Parathyroid adenoma (tissue), 2 donors: Measurements from ENCODE around the gene RHBDD2.
A peak's percentile ranks its signal among the peaks of the same experiment; 100 is the strongest.
"Not testable (repeated sequence)": the region's sequence is repeated elsewhere in the genome, so short reads cannot be mapped to it uniquely, and the experiment has no call there.

Source experiments
- H2AFZ ChIP-seq: fragments of 300-600 bp; sonication (generic); one replicate; pipeline ENCODE4 v1.7.0; 2017; ENCODE audit warnings: antibody characterized with exemption, mild to moderate bottlenecking
- H3K27ac ChIP-seq: fragments of 300-600 bp; sonication (generic); one replicate; pipeline ENCODE4 v1.7.0; 2017
- H3K27me3 ChIP-seq: fragments of 300-600 bp; sonication (generic); one replicate; pipeline ENCODE4 v1.7.0; 2017; ENCODE audit warnings: low read length; ENCODE audit not compliant: control insufficient read depth, insufficient read depth
- H3K36me3 ChIP-seq: fragments of 300-600 bp; sonication (generic); one replicate; pipeline ENCODE4 v1.7.0; 2017; ENCODE audit warnings: low read length; ENCODE audit not compliant: control insufficient read depth, insufficient read depth
- H3K4me1 ChIP-seq: fragments of 300-600 bp; sonication (generic); one replicate; pipeline ENCODE4 v1.7.0; 2017; ENCODE audit warnings: control low read depth
- H3K4me2 ChIP-seq: fragments of 300-600 bp; sonication (generic); one replicate; pipeline ENCODE4 v1.7.0; 2017; ENCODE audit warnings: low read length
- H3K4me3 ChIP-seq: fragments of 300-600 bp; sonication (generic); one replicate; pipeline ENCODE4 v1.7.0; 2017; ENCODE audit warnings: low read depth, low read length
- H3K79me2 ChIP-seq: fragments of 300-600 bp; sonication (generic); one replicate; pipeline ENCODE4 v1.7.0; 2017; ENCODE audit warnings: control low read depth
- H3K9ac ChIP-seq: fragments of 300-600 bp; sonication (generic); one replicate; pipeline ENCODE4 v1.7.0; 2017; ENCODE audit warnings: mild to moderate bottlenecking
- H3K9me3 ChIP-seq: fragments of 300-600 bp; sonication (generic); one replicate; pipeline ENCODE4 v1.7.0; 2017; ENCODE audit warnings: low read length; ENCODE audit not compliant: control insufficient read depth
- CTCF ChIP-seq: fragments of 300-600 bp; sonication (generic); IDR thresholded peaks from one replicate; pipeline ENCODE4 v1.7.0; 2017; ENCODE audit warnings: antibody characterized with exemption, mild to moderate bottlenecking
- donor health status: primary hyperparathyroidism.

RHBDD2 gene

GRCh38 chr7:75881436-75882095 is 2.7 kb downstream of the RHBDD2 start:
- no peak overlapping the region for H3K4me2 ChIP-seq
- peaks cover 44% of the 10 kb centered on the region for H3K79me2 ChIP-seq
- H3K27ac ChIP-seq = peak overlapping the region; percentile 99
- H3K27me3 ChIP-seq = no peaks in the 10 kb centered on the region
- H3K4me3 ChIP-seq = no peak overlapping the region
- H3K36me3 ChIP-seq = no peaks in the 10 kb centered on the region
- TF ChIP-seq CTCF = no peak
- no peak overlapping the region for H3K9ac ChIP-seq
- no peaks in the 10 kb centered on the region for H3K9me3 ChIP-seq
- no peak overlapping the region for H2AFZ ChIP-seq
- peaks cover 58% of the 10 kb centered on the region for H3K4me1 ChIP-seq

GRCh38 chr7:75883265-75883824 is 4.5 kb downstream of the RHBDD2 start:
- peaks cover 40% of the 10 kb centered on the region for H3K79me2 ChIP-seq
- not testable (repeated sequence) for H3K9me3 ChIP-seq, H2AFZ ChIP-seq, H3K4me3 ChIP-seq, H3K36me3 ChIP-seq, H3K27me3 ChIP-seq, H3K9ac ChIP-seq, H3K4me2 ChIP-seq
- peaks cover 62% of the 10 kb centered on the region for H3K4me1 ChIP-seq
- H3K27ac ChIP-seq = peak overlapping the region; percentile 99

- Histone ChIP-seq H3K4me2 (no peak overlapping the region), H2AFZ (no peak overlapping the region), H3K9ac (no peak overlapping the region), H3K4me3 (no peak overlapping the region), H3K79me2 (peaks cover 38% of the 10 kb centered on the region), H3K27me3 (no peaks in the 10 kb centered on the region), H3K27ac (peak overlapping the region; percentile 99), H3K9me3 (no peaks in the 10 kb centered on the region), H3K36me3 (no peaks in the 10 kb centered on the region), H3K4me1 (peaks cover 71% of the 10 kb centered on the region)
- no peak for TF ChIP-seq CTCF
Observed at GRCh38 chr7:75884476-75884875, 5.6 kb downstream of the RHBDD2 start.

- Histone ChIP-seq H2AFZ (no peak overlapping the region), H3K27me3 (no peaks in the 10 kb centered on the region), H3K9me3 (no peaks in the 10 kb centered on the region), H3K4me1 (peaks cover 77% of the 10 kb centered on the region), H3K4me3 (no peak overlapping the region), H3K27ac (peak overlapping the region; percentile 99), H3K9ac (no peak overlapping the region), H3K4me2 (no peak overlapping the region), H3K36me3 (no peaks in the 10 kb centered on the region), H3K79me2 (peaks cover 36% of the 10 kb centered on the region)
- no peak for TF ChIP-seq CTCF
Observed at GRCh38 chr7:75885036-75885435, 6.2 kb downstream of the RHBDD2 start.

- Histone ChIP-seq H3K27me3 (no peaks in the 10 kb centered on the region), H3K4me3 (no peak overlapping the region), H3K9ac (no peak overlapping the region), H3K4me2 (no peak overlapping the region), H3K27ac (peak overlapping the region; percentile 85), H3K79me2 (peaks cover 16% of the 10 kb centered on the region), H2AFZ (no peak overlapping the region), H3K4me1 (peaks cover 67% of the 10 kb centered on the region), H3K9me3 (no peaks in the 10 kb centered on the region), H3K36me3 (no peaks in the 10 kb centered on the region)
- TF ChIP-seq CTCF = no peak
Observed at GRCh38 chr7:75887669-75888369, 9.0 kb downstream of the RHBDD2 start.
